Measurements from ENCODE around the gene GRK7.

The GRK7 gene

DNA sequence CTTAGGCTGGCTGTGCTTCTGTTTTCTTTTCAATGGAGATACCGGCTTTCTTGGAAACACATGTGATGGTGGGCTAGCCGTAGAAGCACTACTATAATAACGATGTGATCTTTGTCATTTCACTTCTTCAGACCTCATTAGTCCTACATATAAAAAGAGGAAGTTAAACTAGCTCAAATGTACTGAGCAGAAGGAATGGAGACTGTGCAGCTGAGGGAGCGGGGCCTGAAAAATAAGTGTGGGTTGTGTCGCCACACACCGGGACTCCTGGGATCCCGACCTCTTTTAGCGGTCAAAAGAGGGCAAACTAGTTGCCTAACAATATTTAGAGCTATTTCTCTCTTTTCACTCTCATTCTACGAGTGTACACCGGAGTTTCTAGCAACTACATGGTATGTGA lies 26.1 kb upstream of the GRK7 start:
- no peak for DNase-seq

DNA sequence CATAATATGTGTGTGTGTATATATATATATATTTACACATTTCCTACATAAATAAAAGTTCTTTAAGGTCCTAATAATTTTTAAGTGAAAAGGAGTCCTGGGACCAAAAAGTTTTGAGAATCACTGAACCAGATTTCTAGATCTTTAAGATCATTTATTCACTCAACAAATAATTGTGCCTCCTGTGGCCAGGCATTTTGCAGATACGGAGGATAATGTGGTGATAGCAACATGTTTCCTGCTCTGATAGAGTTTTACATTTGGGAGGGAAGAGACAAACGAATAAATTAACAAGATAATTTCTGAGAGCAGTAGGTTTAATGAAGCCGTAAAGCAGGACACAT lies 25.6 kb upstream of the GRK7 start:
- no peaks in the 10 kb centered on the region for H3K27me3 ChIP-seq
- DNase-seq: no peak
- H3K4me3 ChIP-seq (ENCODE audit: low read depth, low read length): peak overlapping the region; percentile 58
- TF ChIP-seq, protein P1, sequence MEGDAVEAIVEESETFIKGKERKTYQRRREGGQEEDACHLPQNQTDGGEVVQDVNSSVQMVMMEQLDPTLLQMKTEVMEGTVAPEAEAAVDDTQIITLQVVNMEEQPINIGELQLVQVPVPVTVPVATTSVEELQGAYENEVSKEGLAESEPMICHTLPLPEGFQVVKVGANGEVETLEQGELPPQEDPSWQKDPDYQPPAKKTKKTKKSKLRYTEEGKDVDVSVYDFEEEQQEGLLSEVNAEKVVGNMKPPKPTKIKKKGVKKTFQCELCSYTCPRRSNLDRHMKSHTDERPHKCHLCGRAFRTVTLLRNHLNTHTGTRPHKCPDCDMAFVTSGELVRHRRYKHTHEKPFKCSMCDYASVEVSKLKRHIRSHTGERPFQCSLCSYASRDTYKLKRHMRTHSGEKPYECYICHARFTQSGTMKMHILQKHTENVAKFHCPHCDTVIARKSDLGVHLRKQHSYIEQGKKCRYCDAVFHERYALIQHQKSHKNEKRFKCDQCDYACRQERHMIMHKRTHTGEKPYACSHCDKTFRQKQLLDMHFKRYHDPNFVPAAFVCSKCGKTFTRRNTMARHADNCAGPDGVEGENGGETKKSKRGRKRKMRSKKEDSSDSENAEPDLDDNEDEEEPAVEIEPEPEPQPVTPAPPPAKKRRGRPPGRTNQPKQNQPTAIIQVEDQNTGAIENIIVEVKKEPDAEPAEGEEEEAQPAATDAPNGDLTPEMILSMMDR (IDR thresholded peaks at IDR 0.05; ENCODE audit: low read depth, low read length): no peak
- H3K4me1 ChIP-seq: peaks cover 4% of the 10 kb centered on the region; the same call in 1 of the 2 replicates
- H3K9me3 ChIP-seq: no peaks in the 10 kb centered on the region
- peaks cover 3% of the 10 kb centered on the region for H3K36me3 ChIP-seq

More for the DNA sequence above, 26.1 kb upstream of the GRK7 start:
- H3K4me3 ChIP-seq (ENCODE audit: low read depth, low read length): no peak overlapping the region
- TF ChIP-seq, protein P1 (IDR thresholded peaks at IDR 0.05; ENCODE audit: low read depth, low read length): no peak
- peaks cover 4% of the 10 kb centered on the region; the same call in 1 of the 2 replicates for H3K4me1 ChIP-seq
- H3K27me3 ChIP-seq: no peaks in the 10 kb centered on the region
- H3K9me3 ChIP-seq: no peaks in the 10 kb centered on the region
- H3K36me3 ChIP-seq: no peaks in the 10 kb centered on the region; the same call in none of the 2 replicates

DNA sequence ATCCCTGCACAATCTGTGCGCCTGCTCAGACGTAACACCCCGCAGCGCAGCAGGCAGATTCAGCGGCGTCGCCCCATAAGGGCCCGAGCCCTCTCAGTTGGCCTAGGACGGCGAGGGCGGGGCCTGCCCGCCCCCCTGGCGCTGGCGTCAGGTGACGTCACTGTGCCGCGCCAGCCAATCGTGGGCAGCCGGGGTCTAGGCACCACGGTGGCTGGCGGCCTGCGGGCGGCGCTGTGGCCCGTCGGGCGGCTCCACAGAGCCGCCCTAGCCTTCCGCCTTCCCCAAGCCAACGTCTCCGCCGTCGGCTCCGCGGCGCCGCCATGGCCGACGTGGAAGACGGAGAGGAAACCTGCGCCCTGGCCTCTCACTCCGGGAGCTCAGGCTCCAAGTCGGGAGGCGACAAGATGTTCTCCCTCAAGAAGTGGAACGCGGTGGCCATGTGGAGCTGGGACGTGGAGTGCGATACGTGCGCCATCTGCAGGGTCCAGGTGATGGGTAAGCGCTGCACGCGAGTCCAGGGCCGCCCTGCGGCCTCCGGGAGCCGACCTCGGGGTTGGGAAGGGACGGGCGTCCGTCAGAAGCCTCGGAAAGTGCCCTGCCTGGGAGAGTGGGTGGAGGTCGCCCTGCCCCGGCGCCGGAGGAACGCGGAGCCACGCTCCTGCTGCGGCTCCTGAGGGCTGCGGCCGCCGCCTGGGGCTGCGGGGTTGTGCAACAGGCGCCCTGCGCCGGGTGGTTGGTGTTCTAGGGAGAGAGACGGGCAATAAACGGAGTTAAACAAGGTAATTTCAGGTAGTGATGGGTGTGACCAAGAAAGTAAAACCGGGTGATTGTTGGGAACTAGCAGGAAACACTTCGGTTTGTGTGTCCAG lies 25.0 kb upstream of the GRK7 start, which contains the start of gene RNF7:
Gene RNF7, plus strand, starts transcription at position 277 of the 869 bp plus-strand sequence. Its CDS starts 44 bp downstream, at position 321.
- H3K27me3 ChIP-seq: no peaks in the 10 kb centered on the region
- peaks cover 4% of the 10 kb centered on the region; the same call in 1 of the 2 replicates for H3K4me1 ChIP-seq
- TF ChIP-seq, protein P1 (IDR thresholded peaks at IDR 0.05; ENCODE audit: low read depth, low read length): peak; percentile 80
- peak; percentile 97 for DNase-seq
- H3K36me3 ChIP-seq: peaks cover 3% of the 10 kb centered on the region
- no peaks in the 10 kb centered on the region for H3K9me3 ChIP-seq
- H3K4me3 ChIP-seq (ENCODE audit: low read depth, low read length): peak within 1 kb of the TSS; percentile 85

DNA sequence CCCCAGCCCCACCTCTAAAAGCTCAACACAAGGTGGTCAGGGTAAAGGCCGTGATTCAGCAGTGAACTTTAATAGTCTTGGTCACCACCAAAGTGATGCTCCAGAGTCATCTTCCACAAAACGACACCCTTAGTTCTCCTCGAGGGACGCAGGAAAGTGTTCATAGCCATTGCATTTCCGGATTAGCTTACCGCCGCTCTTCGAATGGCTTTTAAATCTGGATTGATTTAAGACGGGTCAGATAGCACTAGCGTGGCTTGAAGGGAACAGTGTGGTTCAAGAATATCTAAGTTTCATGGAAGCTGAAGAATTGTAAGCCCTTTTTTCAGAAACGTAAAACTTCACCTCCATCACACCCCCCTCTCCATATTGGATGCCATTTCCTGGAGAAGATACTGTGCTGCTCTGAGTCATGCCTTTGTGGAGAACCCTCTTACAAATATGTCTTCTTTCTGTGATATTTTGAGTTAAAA lies 24.3 kb upstream of the GRK7 start:
- Histone ChIP-seq H3K27me3 (no peaks in the 10 kb centered on the region), H3K36me3 (peaks cover 3% of the 10 kb centered on the region), H3K4me3 (ENCODE audit: low read depth, low read length) (peak overlapping the region; percentile 85), H3K9me3 (no peaks in the 10 kb centered on the region), H3K4me1 (peaks cover 4% of the 10 kb centered on the region; the same call in 1 of the 2 replicates)
- no peak for DNase-seq
- TF ChIP-seq, protein P1 (IDR thresholded peaks at IDR 0.05; ENCODE audit: low read depth, low read length): no peak

DNA sequence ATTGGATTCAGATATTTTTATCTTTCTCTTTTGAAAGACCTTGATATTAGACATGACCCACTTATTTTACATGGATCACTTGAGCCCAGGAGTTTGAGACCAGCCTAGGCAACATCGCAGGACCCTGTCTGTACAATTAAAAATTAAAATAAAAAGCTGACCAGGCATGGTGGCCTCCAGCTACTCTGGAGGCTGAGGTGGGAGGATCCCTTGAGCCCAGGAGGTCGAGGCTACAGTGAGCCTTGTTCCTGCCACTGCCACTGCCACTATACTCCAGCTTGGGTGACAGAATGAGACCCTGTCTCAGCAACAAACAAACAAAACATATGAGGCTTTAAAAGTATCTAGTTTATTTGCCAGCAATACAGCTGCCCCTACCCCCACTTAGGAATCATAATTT lies 23.5 kb upstream of the GRK7 start:
- H3K27me3 ChIP-seq: no peaks in the 10 kb centered on the region
- H3K36me3 ChIP-seq: peaks cover 8% of the 10 kb centered on the region
- H3K9me3 ChIP-seq: no peaks in the 10 kb centered on the region
- no peak for DNase-seq
- peaks cover 4% of the 10 kb centered on the region; the same call in 1 of the 2 replicates for H3K4me1 ChIP-seq
- TF ChIP-seq, protein P1 (IDR thresholded peaks at IDR 0.05; ENCODE audit: low read depth, low read length): no peak
- H3K4me3 ChIP-seq (ENCODE audit: low read depth, low read length): peak overlapping the region; percentile 85

DNA sequence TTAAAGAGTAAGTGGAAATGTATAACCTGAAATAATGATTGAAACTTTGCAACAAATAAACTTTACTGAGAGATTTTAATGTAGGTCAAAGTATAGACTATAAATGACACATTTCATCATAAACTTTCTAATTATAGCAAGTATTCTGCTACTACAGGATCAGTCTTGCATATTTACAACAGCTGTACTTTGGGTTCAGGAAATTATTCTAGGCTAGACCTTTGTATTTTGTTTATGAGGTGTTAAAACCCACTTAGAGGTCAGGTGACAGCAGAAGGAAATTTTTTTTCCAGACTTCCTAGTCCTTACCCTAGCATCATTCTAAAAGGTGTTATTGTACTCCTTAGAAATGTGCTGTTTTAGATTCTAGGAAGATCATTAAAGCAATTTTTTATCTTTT lies 22.9 kb upstream of the GRK7 start:
- Histone ChIP-seq H3K27me3 (no peaks in the 10 kb centered on the region), H3K4me1 (peaks cover 4% of the 10 kb centered on the region; the same call in 1 of the 2 replicates), H3K9me3 (no peaks in the 10 kb centered on the region), H3K4me3 (ENCODE audit: low read depth, low read length) (no peak overlapping the region), H3K36me3 (peaks cover 15% of the 10 kb centered on the region)
- TF ChIP-seq, protein P1 (IDR thresholded peaks at IDR 0.05; ENCODE audit: low read depth, low read length): no peak
- DNase-seq: no peak
